GM20431 (cell line): ENCODE measurements around the gene C1orf21.

ENCODE experiments used
- in situ Hi-C: fragments of 300-500 bp; cut with MseI, MboI; formaldehyde crosslinking; loops from one replicate; pipeline ENCODE4 v1.15.0; 2020; ENCODE audit warnings: low sequenced_read_pairs; ENCODE audit not compliant: unreplicated experiment

Gene C1orf21

DNA sequence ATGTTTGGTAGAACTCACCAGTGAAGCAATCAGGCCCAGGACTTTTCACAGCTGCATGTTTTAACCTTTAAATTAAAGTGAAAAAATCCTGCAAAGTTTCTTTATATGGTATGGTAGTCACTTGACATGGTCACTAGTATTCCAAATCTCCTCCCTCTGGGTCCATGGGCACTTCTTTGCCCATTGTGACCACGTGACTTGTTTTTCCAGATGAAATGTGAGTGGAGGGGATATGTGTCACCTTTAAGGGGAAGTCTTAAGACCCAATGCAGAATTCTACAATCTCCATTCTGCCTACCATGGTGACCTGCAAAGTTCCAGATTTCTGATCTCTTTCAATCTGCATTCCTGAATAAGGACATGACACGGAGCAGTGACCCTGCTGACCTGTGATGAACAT is 152.8 kb downstream of the C1orf21 start:
- in situ Hi-C loops, result no loop called here

DNA sequence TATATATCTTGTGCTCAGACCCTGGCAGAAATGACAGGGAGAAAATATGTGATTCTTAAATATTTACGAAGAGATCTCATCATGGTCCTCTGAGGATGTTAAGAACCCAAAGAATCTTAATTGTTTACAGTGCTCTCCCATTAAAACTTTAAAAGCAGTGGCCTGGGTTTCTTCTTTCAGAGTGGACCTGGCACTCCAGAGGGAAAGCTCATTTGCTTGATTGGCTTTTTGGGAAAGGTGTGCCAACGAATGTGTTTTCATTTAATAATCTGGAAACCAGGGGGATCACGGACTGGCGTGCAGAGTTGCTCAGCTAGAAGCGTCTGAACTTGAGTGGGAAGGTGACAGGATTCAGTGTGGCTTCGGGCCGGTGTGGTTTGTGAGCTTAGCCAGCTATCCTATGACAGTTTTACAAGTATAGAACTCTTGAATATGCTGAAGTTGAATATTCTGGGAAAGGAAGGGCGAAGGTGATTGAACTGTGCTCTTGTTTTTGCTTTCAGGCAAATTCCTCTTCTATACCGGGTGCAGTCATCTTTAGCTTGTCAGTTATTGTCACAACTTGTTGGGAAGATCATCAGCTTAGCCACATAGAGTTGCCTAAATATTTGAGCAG is 154.8 kb downstream of the C1orf21 start:
- in situ Hi-C loops, result no loop called here

DNA sequence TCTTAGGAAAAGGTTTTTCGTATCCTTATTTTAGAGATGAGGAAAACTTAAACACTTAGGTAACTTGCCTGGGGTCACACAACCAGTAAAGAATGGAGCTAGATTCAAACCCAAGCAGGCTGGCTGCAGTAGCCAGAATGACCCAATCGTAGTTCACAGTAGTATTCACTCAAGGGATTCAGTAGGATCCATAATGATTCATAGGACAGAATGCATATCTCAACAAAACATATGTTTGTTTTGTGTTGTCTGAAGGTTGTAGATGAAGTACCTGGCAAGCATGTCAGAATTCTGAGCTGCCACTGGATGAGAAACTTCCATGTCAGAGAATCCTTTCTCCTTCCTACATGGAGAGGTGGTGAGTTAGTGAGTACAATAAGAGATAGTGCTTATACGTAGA is 155.5 kb downstream of the C1orf21 start:
- in situ Hi-C loops, result no loop called here

DNA sequence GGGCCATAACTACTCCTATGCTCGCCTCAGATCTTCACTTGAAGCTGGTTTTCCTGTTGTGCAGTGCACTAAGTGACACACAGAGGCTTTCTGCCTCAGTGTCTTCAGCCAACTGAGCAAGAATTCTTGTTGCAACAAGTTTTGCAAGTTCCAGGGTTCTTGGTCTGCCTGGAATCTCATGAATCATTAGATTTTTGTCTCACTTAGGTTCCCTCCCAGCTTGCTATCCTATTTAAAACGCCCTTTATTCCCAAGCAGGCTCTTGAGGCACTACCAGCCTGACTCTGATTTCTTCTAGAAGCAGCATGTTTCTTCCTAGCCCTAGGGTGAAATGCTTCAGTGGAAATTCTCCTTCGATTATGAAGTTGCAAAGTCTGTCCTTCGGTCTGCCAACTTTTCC is 158.8 kb downstream of the C1orf21 start:
- in situ Hi-C loops, result no loop called here

DNA sequence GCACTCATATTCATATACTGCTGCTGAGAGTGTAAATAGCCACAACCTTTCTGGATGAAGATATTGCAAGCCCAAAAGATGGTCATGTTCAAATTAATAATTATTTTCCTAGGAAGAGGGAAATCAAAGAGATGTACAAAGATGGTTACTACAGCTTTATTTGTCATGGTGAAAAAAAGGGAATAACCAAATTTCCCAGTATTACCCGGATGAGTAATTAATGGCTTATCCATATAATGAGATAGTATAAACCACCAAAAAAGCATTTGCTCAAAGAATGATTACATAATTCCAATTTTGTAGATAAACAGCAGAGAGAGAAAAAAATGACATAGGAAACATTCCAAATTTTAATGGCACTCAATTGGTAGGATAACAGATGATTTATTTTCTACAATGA is 165.6 kb downstream of the C1orf21 start:
- in situ Hi-C loops, result no loop called here

GRCh38 chr1:184553845-184554244 is 167.0 kb downstream of the C1orf21 start:
- in situ Hi-C loops, result no loop called here

DNA sequence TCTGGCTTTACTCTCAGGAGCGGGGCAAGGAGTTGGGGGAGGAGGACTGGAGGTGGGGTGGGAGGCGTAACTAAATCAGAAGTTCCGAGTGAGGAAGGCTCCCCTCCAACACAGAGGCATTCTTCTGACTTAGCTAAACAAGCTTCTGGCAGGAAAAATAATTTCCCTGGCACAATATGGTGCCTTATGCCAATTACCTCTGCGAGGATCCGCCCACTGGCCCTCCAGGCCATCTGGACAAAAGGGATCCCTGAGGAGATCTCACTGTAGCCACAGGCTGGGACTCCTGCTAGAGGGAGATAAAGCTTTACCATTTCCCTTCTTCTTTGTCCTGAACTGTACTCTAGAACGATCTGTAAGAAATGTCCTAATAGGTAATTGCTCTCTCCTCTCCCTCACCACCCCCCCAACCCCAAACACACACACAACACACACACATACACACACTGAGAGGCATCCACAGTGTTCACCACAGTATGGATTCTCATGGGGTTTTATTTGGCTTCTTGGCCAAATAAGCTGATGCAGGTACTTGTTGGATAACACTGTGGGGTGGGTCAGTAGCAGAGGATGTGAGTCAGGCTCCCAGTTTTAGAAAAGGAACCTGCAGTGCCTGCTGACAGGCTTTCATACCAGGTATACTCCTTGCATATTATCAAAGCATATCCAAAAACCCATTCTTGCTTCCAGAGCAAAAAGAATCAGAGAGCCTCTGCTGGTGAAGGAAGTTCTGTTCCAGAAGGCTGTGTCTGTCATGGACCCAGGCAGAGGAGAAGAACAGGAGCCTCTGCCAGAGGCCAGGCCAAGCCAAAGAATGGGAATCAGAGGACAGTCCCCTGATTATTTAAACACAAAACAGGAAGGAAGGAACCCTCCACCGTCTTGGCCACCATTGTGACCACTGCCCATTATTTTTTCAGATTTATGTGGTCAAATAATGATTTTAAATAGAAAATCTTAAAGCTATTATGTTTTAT is 169.1 kb downstream of the C1orf21 start:
- in situ Hi-C loops, result no loop called here

GRCh38 chr1:184556665-184557064 is 169.8 kb downstream of the C1orf21 start:
- in situ Hi-C loops, result no loop called here

GRCh38 chr1:184557423-184558347 is 170.9 kb downstream of the C1orf21 start:
- in situ Hi-C loops, result no loop called here

DNA sequence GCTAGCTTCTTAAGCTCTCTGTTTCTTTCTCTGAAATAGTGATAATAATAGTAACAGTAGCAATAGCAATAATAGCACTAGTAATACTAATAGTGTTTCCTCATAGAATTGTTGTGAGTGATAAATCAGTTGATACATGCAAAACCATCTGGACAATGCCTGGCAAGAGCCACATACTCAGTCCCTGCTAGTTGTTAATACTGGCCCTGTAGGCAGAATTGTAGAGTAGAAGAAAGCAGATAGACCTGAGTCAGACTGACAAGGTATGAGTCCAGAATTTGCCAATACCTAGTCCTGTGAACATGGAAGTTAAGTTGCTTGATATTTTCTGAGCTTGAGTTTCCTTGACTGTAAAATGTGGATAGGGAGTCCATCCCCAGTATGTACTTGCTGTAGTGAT is 171.9 kb downstream of the C1orf21 start:
- in situ Hi-C loops, result no loop called here

GRCh38 chr1:184559117-184559713 is 172.4 kb downstream of the C1orf21 start:
- in situ Hi-C loops, result no loop called here

DNA sequence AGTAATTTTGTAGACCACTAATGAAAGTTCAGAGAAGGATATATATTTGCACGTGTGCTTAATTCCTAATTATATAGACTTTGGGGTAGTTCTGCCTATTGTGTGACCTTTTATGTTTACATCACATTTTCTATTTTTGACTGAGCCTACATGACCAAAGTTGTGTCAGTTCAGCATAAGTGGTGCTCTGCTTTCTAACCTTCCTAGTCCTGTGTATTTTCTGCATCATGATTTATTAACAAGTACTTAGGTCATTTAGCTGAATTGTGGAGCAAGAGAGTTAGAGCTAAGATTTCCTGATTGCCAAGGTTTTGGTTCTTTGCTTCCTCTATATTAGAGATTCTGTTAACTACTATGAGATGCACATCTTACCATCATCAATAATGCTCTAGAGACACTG is 176.0 kb downstream of the C1orf21 start:
- in situ Hi-C loops, result no loop called here

GRCh38 chr1:184563308-184563707 is 176.5 kb downstream of the C1orf21 start:
- in situ Hi-C loops, result no loop called here

- in situ Hi-C loops, result no loop called here
Observed at GRCh38 chr1:184567009-184567408, 180.2 kb downstream of the C1orf21 start.

- in situ Hi-C loops, result no loop called here
Observed at GRCh38 chr1:184567637-184568036, 180.8 kb downstream of the C1orf21 start.

DNA sequence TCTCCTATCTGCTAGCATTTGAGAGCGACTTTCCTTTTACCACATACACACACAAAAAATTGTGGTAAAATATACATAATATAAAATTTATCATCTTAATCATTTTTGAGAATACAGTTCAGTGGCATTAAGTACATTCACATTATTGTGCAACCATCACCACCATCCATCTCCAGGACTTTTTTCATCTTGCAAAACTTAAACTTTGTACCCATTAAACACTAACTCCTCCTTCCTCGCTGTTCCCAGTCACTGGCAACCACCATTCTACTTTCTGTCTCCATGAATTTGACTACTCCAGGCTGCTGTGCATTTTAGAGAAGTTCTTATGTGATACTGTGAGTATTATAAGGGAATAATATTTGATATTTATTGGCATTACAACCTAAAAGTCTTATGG is 181.3 kb downstream of the C1orf21 start:
- in situ Hi-C loops, result no loop called here

- in situ Hi-C loops, result no loop called here
Observed at GRCh38 chr1:184569106-184569505, 182.3 kb downstream of the C1orf21 start.

DNA sequence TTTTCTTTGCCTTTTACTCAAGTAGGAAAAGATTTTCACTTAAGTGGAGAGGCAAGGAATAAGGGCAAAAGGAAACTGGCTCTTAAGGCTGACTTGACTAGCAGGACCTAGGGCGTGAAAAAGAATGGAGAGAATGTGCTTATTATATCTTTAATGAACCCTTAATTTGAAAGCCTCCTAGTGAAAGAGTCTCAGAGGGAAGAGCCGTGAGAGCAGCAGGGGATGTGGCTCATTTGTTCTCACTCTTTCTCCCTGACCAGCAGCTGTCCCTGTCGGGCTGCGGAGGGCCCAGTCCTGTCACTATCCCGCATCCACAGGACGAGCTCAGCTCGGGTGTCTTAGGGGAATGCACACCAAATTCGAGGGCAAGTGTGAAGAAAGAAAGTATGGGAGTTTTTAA is 187.8 kb downstream of the C1orf21 start:
- in situ Hi-C loops, result no loop called here

DNA sequence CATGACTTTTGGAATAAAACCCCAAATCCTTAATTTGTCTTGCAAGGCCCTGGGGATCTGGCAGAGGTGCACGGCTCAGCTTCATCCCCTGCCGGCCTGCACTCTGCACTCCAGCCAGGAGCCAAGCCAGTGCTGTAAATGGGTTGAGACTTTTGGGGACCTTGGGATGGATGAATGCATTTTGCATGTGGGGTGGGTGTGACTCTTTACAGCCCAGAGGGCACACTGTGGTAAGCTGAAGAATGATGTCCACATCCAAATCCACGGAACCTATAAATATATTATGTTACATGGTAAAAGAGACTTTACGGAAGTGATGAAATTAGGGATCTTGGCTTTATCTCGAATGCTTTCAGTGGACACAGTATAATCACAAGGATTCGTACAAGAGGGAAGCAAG is 190.0 kb downstream of the C1orf21 start:
- in situ Hi-C loops, result no loop called here

DNA sequence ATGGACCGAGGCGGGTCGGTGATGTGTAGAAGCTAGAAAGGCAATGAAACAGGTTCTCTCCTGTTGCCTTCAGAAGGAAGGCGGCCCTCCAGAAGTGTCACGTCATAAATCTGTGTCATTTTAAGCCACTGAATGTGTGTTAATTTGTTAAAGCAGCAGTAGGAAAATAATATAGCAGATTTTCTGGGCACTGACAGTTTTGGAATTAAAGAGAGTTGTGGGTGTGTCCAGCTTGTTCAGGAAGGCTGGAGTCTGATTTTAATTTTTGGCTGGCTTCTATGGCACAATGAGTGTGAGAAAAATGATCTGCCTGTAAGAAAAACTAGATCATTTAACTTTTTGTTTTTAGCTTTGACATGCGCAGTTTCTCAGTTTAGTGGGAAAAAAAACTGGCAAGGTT is 190.5 kb downstream of the C1orf21 start:
- in situ Hi-C loops, result no loop called here
